Fibroblast of the aortic adventitia (primary cell): ENCODE results near the gene PMP22. TPM values are rescaled to one million over a fixed set of nuclear protein-coding genes. Genes with fewer than 3 reads are reported as not detected.

ENCODE experiments used
- small RNA-seq: library from RNA; depleted of rRNA; stranded (forward); fragments of <200 nt; gene quantifications from one replicate; pipeline ENCODE3, GENCODE V24; 2012
- total RNA-seq: library from RNA; depleted of rRNA; stranded (reverse); fragments of >200 nt; gene quantifications from 2 replicates; pipeline ENCODE4 v1.2.3, GENCODE V29; 2012; ENCODE audit warnings: low replicate concordance

PMP22 gene
- total RNA-seq, 1 donor, result 111 TPM

Small RNA genes within 50 kb of the gene (small RNA-seq; reads per million reads assigned to genes)
- gene MIR4731 (not detected), gene RNU6-799P (not detected)

Other genes with a start within 250 kb of the PMP22 start
- 0.63 TPM in 1 of 2 replicates, not detected in the other for gene TEKT3, start 76.3 kb upstream of the PMP22 start, total RNA-seq
- gene CDRT4, start 202.3 kb upstream of the PMP22 start, total RNA-seq, result 2.9 TPM in 1 of 2 replicates, not detected in the other